HG03025 (cell line): ENCODE results near the gene SUSD2.
"Not testable (repeated sequence)": the region's sequence is repeated elsewhere in the genome, so short reads cannot be mapped to it uniquely, and the experiment has no call there.

Experiments used
- ATAC-seq: cut with Tn5 transposase; IDR thresholded peaks from one replicate; pipeline ENCODE4 v1.9.1; 2021; ENCODE audit warnings: mild to moderate bottlenecking, moderate library complexity; ENCODE audit not compliant: unreplicated experiment, low FRiP score

SUSD2 gene

DNA sequence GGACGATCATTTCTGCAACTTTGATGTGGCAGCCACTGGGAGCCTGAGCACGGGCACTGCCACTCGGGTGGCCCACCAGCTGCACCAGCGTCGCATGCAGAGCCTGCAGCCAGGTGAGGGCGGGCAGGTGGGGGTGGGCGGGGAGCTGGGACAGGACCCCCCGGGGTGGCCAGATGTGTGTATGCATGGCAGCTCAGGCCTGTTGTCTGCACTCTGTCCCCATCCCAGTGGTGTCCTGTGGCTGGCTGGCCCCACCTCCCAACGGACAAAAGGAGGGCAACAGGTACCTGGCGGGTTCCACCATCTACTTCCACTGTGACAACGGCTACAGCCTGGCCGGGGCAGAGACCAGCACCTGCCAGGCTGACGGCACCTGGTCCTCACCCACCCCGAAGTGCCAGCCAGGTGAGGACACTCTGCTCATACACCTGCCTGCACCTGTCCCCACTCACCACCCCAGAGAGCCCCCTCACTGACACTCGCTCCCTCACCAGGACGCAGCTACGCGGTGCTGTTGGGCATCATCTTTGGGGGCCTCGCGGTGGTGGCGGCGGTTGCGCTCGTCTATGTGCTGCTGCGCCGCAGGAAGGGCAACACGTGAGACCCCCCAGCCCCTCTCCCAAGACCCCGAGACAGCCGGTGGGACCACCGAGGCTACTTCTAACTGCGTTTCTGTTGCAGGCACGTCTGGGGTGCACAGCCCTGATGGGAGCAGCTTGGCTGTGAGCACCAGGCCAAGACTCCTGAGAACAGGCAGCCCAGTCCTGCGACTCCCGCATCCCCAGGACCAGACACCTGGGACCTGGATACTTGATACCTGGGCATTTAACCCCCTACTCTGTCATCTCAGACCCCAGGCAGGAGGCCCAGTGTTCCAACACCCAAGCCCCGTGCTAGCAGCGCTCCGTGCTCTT lies 6.7 kb downstream of the SUSD2 start:
- ATAC-seq, result no peak

DNA sequence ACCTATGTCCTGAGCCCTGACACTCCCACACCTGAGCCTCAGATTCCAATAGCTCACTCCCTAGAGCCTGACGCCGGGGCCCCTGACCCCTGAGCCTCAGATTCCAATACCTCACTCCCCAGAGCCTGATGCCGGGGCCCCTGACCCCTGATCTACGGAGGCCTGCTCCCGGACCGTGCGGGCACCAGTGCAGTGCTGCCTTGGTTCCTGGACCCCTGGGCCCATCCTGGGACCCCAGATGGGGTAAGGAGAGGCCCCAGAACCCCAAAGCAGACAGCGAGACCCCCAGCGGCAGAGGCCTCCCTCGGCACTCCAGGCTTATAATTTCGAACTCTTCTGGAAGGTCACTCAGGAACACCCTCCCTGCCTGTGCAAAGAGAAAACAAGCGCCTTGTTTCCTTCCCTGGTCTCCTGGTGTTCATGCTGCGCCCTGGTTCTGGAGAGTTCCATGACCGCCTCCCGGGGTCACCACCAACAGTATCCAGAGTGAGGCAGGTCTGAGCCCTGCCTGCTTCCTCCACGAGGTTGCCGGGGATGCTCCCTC lies 7.5 kb downstream of the SUSD2 start:
- no peak for ATAC-seq

DNA sequence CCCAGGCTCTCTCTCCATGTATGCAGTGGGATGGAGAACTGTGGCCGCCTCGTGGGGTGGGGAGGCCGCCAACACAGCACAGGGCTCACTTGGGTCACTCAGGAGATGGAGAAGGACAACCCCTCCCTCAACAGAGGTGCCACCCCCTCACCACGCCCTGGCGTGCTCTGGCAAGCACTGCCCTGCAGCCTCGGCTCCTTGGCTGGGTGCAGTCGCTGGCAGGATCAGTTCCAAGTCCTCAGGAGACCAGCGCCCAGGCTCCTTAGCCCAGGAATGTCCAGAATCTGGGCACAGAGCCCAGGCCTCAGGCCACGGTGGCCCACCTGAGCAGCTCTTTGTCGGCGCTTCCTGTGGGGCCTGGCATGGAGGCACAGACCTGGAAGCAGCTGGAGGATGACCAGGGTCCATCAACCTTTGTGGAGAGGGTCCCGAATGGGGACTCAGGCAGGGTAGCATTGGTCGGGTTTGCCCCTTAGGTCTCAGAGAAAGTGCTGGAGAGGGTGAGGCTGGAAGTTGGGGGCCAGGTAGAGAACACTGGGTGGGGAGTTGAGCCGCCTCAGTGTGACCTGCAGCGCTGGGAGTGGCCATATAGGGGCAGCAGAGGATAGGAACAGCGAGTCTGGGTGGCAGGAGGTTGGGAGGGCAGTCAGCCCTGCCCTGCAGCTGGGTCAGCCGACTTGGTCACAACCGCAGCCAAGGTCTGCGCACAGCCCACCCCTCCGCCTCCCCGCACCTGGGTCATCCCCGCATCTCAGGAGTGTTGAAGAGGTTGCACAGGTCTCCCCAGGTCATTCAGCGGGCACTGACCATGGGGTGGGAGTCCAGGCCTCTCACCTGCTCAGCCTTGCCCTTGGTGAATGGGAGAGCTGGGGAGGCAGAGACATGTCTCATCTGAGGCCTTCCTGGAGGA lies 8.2 kb downstream of the SUSD2 start:
- no peak for ATAC-seq

DNA sequence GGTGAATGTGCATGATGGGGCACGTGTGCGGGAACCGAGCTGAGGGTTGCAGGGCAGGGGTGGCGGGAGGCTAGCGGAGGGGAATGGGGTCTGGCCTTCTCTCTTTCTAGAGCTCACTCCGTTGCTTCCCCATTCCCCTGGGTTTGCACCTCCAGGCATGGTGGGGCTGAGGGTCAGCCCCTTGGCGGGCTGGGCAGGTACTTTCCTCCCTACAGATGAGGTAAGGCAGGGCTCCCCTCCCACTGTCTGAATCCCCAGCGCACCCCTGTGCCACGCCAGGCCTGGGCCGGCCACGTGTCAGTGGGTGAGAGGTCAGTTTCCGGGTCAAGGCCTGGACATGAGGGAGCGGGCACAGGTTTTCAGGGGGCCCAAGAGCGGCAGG lies 8.9 kb downstream of the SUSD2 start:
- no peak for ATAC-seq

DNA sequence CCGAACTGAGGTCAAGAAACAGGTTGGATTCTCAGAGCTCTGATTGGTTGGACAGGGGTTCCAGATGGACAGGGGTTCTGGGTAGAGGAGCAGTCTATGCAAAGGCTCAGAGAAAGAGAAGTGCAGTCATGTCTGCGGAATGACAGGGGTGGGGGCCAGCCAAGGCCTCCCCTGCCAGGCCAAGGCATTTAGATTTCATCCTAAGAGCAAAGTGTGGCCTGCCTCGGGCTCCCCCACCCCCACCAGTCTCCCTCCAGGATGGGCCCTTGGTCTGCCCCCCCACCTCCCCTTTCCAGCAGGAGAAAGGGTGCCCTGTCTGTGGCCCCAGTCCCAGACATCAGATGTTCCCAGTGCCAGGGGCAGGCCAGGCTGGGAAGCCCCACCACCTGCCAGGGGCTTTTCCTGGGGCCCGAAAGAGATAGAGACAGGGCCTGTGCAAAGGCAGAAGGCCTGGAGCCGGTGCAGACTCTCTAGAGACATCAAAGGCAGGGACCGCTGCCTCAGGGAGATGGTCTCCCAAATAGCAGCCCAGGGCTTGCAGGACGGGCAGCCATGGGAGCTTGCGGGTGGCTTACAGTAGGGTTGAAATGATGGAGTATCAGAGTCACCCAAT lies 9.4 kb downstream of the SUSD2 start:
- no peak for ATAC-seq

DNA sequence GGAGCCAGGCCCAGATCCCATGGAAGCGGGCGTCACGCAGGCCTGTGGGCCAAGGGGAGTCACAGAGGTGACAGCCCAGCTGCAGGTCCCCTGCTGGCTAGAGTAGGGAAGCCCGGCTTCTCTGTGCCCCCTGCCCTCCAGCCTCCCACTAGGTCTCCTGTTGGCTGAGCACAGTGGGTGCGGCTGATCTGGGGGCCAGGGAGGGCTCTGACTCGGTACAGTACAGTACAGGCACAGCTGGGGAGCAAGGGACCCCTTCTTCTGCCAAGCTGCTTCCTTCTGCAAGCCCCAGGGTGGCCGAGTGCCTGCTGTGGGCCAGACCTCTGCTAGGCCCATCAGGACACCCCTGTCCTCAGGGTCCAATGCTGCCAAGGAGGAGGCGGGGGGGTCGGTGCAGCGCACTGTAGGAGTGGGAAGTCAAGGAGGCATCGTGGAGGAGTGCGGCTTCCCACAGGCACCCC lies 10.1 kb downstream of the SUSD2 start:
- no peak for ATAC-seq

DNA sequence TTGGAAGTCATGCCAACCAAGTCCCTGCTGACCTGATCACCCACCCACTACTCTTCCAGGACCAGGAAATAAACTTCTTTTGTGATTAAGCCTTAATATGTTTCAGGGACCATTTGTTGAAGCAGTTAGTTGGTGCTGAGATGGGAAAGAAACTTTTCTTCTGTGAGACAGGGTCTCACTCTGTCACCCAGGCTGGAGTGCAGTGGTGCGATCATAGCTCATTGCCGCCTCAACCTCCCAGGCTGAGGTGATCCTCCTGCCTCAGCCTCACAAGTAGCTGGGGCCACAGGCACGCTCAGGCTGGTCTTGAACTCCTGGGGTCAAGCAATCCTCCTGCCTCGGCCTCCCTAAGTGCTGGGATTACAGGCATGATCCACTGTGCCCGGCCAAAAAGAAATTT lies 10.6 kb downstream of the SUSD2 start:
- no peak for ATAC-seq

DNA sequence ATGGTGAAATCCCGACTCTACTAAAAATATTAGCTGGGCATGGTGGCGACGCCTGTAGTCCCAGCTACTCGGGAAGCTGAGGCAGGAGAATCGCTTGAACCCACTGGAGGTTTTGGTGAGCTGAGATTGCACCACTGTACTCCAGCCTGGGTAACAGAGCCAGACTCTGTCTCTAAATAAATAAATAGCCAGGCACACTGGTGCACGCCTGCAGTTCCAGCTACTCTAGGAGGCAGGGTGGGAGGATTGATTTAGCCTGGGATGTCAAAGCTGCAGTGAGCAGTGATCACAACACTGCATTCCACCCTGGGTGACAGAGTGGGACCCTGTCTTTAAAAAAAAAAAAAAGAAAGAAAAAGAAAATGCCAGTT lies 17.4 kb downstream of the SUSD2 start:
- ATAC-seq, result no peak

DNA sequence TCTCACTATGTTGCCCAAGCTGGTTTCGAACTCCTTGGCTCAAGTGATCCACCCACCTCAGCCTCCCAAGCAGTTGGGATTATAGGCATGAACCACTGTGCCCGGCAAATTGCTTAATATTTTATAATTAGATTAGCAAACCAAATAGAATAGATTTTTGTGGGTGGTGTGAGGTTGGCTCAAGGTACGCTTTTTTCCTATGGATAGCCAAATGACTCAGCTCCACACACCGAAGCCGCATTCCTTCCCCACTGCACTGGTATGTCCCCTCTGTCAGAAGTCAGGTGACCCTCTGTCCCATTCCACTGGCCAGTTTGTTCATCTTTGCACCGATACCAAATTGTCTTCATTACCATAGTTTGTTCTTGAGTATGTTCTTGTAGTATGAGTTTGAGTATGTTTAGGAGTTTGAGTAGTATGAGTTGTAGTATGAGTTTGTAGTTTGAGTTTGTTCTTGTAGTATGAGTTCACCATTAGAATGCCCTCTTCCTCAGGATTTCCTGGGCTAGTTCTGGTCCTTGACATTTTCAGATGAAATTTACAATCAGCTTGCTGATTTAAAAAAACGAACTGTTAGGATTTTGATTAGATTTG lies 19.4 kb downstream of the SUSD2 start:
- ATAC-seq, result no peak

DNA sequence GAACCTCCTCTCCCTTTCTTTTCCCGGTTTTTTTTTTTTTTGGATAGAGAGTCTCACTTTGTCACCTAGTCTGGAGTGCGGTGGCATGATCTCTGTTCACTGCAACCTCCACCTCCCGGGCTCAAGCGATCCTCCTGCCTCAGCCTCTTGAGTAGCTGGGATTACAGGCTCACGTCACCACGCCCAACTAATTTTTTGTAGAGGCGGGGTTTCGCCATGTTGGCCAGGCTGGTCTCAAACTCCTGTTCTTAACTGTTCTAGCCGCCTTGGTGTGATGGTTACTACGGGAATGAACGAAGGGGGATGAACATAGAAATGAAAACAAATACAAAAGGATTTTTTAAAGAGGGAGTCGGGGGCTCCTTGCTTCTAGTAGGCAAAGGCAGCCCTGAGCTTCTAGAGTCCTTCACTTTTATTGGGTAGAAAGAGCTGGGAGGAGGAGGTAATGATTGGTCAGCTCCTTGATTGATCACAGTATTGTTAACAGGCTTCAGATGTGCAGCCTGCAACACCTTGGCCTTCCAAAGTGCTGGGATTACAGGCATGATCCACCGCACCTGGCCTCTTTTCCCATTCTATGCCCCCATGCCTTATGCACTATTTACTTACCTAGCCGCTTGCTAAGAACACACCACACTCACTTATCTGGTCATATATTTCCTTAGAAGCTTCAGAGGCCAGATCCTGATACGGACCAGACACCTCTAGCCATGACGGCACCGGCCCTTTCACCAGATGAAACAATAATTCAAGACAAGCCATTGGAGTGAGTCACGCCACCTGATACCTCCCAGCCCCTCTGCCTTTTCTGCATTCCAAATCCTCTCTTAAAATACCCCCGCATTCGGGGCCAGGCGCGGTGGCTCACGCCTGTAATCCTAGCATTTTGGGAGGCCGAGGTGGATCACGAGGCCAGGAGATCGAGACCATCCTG lies 20.7 kb downstream of the SUSD2 start:
- ATAC-seq, result no peak

DNA sequence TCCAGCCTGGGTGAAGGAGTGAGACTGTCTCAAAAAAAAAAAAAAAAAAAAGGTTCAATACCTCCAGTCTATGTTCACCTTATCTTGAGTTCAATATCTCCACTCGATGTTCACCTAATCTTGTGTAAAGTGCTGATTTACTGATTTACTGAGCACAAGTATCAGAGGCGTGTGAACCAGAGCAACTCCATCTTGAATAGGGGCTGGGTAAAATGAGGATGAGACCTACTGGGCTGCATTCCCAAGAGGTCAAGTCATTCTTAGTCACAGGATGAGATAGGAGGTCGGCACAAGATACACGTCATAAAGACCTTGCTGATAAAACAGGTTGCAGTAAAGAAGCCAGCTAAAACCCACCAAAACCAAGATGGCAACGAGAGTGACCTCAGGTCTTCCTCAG lies 22.6 kb downstream of the SUSD2 start:
- not testable (repeated sequence) for ATAC-seq

DNA sequence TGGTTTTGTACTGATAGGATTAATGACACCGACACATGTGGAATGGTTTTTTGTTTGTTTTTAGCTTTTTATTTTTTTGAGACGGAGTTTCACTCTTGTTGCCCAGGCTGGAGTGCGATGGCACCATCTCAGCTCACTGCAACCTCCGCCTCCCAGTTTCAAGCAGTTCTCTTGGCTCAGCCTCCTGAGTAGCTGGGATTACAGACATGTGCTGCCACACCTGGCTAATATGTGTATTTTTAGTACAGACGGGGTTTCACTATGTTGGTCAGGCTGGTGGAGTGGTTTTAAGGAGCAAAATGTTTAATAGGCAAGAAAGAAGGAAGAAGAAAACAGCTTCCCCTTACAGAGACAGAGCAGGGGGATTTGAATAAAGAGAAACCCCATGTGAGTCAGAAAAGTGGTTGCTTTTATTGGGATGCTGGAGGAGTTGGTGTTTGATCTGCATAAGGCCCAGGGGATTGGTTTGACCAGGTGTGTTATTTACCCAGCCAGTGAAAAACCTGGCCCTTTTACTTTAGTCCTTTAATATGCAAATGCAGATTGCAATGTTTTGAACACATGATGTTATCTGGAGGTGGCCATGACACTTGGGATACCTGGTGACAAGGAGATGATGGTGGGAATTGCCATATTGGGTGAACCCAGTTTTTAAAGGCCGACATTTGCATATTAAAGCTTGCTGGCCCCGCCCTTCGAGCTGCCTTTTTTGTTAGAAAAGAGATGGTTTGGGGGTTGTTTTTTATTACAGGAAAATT lies 24.3 kb downstream of the SUSD2 start:
- no peak for ATAC-seq

DNA sequence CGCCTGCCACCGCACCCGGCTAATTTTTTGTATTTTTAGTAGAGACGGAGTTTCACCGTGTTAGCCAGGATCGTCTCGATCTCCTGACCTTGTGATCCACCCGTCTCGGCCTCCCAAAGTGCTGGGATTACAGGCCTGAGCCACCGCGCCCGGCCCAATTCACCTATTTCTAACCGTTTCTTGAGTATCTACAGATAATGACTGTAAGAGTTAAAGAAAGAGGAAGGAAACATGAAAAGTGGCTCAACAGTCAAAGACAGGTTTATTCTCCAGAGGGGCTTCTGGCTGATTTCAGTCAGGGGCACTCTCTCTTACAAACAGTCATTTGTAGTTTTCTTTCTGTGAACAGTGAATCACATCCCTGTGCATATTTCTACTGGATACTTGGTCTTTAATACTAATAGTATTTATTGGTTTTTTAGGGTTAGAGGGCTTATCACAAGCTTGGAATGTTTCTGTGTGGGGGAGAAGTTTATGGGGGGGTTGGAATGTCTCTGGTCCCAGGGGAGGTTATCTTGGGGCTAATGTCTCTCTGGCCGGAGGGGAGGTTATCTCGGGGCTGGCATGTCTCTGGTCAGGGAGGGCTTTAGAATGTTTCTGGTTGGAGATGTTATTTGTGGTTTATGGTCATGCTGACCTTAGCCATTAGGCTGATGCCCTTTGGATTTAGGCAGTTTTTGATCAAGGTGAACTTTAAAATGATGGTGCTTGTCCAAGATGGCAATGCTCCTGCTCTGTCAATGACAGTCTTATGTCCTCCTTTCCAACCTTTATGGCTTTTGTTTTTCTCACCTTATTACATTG lies 25.4 kb downstream of the SUSD2 start:
- not testable (repeated sequence) for ATAC-seq

DNA sequence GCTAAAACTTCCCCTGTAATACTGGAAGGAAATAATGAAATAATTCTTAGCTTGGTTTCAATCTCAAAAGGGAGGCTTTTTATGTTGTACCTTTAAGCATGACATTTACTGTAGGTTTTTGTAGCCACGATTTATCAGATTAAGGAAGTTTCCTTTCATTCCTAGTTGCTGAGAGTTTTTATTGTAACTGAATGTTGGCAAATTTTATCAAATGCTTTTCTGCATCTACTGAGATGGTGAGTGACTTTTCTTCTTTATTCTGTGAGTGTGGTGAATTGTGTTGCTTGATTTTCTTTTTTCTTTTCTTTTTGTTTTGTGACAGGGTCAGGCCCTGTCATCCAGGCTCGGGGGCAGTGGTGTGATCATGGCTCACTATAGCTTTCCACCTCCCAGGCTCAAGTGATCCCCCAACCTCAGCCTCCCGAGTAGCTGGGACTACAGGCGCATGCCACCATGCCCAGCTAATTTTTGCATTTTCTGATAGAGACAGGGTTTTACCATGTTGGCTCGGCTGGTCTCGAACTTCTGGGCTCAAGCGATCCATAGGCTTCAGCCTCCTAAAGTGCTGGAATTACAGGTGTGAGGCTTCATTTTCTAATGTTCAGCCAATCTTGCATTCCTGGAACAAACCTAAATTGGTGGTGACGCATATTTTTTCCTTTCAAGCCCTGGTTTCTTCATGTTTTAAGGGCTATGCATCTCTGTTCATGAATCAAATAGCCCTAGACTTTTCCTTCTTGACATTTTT lies 26.2 kb downstream of the SUSD2 start:
- ATAC-seq, result no peak

DNA sequence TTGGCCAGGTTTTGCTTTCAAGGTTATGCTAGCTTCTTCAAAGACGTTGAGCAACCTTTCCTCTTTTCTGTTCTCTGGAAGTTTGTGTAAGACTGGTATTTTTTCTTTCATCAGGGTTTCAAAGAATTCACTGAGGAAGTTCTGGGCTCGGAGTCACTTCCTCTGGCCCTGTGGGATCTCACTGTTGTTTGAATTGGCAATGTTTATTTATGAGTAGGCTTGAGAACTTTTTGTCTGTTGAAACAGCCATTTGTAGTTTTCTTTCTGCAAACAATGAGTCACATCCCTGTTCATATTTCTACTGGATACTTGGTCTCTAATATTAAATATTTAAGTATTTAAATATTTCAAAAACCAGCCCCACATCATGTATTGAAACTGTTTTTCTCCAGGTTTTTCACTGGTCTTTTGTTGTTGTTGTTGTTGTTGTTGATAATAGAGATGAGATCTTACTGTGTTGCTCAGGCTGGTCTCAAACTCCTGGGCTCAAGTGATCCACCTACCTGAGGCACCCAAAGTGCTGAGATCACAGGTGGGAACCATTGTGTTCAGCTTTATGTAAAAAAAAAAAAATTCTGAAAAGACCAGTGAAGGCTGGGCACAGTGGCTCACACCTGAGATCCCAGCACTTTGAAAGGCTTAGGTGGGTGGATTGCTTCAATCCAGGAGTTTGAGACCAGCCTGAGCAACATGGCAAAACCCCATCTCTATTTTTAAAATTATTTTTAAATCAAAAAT lies 26.9 kb downstream of the SUSD2 start:
- ATAC-seq, result no peak

DNA sequence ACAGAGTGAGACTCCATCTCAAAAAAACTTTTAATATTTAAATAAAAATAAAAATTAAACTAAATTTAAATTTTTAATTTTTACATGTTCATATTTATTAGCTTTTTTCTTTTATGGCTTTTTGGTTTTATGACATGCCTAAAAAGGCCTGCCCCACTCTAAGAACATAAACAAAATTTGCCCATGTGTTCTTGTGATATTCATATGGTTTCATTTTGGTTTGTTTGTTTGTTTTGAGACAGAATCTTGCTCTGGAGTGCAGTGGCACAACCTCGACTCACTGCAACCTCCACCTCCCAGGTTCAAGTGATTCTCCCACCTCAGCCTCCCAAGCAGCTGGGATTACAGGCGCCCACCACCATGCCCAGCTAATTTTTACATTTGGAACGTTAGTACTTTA lies 27.7 kb downstream of the SUSD2 start:
- ATAC-seq, result no peak
